Osteocyte (in vitro differentiated cells): ENCODE measurements around the gene ZDHHC14. TPM values are rescaled to one million over a fixed set of nuclear protein-coding genes. Genes with fewer than 3 reads are reported as not detected.
"Not testable (repeated sequence)": the region's sequence is repeated elsewhere in the genome, so short reads cannot be mapped to it uniquely, and the experiment has no call there.

Source experiments
- DNase-seq: peaks from one replicate; pipeline ENCODE4 v3.0.0; 2021; ENCODE audit warnings: mixed read lengths; ENCODE audit not compliant: unreplicated experiment; ENCODE audit errors: extremely low spot score
- H3K27ac Mint-ChIP-seq: one replicate; pipeline ENCODE4 v1.8.0; 2021; ENCODE audit warnings: mild to moderate bottlenecking, mixed read lengths; ENCODE audit not compliant: unreplicated experiment
- H3K27me3 Mint-ChIP-seq: one replicate; pipeline ENCODE4 v1.8.0; 2021; ENCODE audit warnings: mixed read lengths; ENCODE audit not compliant: unreplicated experiment
- H3K36me3 Mint-ChIP-seq: one replicate; pipeline ENCODE4 v1.8.0; 2021; ENCODE audit warnings: mixed read lengths; ENCODE audit not compliant: unreplicated experiment
- H3K4me1 Mint-ChIP-seq: one replicate; pipeline ENCODE4 v1.8.0; 2021; ENCODE audit warnings: mixed read lengths; ENCODE audit not compliant: unreplicated experiment
- H3K4me3 Mint-ChIP-seq: one replicate; pipeline ENCODE4 v1.8.0; 2021; ENCODE audit warnings: mild to moderate bottlenecking, moderate library complexity, mixed read lengths; ENCODE audit not compliant: unreplicated experiment
- H3K9me3 Mint-ChIP-seq: one replicate; pipeline ENCODE4 v1.8.0; 2021; ENCODE audit warnings: mixed read lengths; ENCODE audit not compliant: unreplicated experiment
- total RNA-seq: library from RNA; stranded (reverse); gene quantifications from 2 replicates; pipeline ENCODE4 v1.2.1, GENCODE V29; 2021
- TF ChIP-seq, protein P1 (sequence below): fragments of 200-600 bp; sonication (generic); IDR thresholded peaks from 2 replicates; pipeline ENCODE4 v1.5.0; 2021; ENCODE audit warnings: antibody characterized with exemption, mild to moderate bottlenecking, moderate library complexity

The ZDHHC14 gene
- total RNA-seq, 1 donor from 2014 or later = 9.1 TPM

DNA sequence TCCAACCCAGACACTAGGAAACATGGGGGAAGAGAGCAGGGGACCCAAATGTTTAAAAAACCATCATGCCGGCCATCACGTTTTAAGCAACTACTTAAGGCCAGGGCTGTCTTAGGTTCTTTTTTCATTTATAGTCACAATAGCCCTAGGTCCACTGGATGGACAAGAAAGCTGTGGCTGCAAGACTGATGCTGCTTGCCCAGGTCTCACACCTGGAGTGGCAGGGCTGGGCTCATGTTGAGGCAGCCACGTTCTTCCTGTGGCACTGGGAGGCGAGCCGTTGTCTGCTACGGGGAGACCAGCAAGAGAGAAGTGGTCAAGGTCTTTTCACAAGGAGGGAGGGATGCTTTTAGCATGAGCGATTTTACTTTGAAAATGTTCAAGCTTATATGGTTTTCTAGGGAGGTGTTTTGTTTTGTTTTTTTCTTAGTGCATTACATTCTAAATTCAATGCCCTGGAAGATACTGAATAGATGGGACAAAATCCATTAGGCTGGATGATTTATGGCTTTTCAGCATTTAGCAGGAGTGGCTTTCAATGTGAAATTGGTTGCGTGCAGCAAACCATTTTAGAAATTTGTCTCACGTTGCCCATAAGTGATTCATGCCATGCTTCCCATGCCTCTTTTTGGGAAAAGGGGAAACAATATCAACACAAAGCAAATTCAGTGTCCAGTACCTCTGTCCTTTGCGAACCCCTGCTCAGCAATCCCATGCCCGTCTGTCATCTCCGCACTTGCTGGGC is 335.4 kb downstream of the ZDHHC14 start:
- Mint-ChIP-seq H3K27me3 (no peaks in the 10 kb centered on the region), H3K27ac (peak overlapping the region; percentile 67), H3K4me1 (peaks cover 30% of the 10 kb centered on the region), H3K36me3 (no peaks in the 10 kb centered on the region), H3K9me3 (no peaks in the 10 kb centered on the region), H3K4me3 (no peak overlapping the region)
- TF ChIP-seq, protein P1, sequence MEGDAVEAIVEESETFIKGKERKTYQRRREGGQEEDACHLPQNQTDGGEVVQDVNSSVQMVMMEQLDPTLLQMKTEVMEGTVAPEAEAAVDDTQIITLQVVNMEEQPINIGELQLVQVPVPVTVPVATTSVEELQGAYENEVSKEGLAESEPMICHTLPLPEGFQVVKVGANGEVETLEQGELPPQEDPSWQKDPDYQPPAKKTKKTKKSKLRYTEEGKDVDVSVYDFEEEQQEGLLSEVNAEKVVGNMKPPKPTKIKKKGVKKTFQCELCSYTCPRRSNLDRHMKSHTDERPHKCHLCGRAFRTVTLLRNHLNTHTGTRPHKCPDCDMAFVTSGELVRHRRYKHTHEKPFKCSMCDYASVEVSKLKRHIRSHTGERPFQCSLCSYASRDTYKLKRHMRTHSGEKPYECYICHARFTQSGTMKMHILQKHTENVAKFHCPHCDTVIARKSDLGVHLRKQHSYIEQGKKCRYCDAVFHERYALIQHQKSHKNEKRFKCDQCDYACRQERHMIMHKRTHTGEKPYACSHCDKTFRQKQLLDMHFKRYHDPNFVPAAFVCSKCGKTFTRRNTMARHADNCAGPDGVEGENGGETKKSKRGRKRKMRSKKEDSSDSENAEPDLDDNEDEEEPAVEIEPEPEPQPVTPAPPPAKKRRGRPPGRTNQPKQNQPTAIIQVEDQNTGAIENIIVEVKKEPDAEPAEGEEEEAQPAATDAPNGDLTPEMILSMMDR = no peak
- DNase-seq = no peak

DNA sequence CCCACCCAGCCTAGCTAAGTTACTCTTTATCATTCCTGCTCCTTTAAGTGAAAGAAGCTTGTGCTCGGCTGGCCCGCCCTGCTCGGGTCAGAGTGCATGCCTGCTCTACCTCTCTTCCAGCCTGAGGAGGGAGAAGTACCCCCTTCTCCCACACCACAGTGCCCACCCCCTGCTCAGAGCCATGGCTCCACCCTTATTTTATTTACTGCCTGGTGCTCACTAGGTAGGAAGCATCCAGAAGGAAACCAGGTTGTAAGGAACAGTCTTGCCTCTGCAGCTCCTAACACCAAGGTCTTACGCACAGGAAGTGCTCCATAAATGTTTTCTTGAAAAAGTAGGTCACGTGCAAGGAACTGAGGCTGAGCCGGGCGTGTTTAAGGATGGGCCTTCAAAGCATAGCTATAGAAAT is 336.4 kb downstream of the ZDHHC14 start:
- peaks cover 30% of the 10 kb centered on the region for H3K4me1 Mint-ChIP-seq
- DNase-seq = no peak
- H3K9me3 Mint-ChIP-seq = no peaks in the 10 kb centered on the region
- H3K27ac Mint-ChIP-seq = no peak overlapping the region
- H3K4me3 Mint-ChIP-seq = no peak overlapping the region
- TF ChIP-seq, protein P1 = no peak
- H3K27me3 Mint-ChIP-seq = no peaks in the 10 kb centered on the region
- H3K36me3 Mint-ChIP-seq = no peaks in the 10 kb centered on the region

DNA sequence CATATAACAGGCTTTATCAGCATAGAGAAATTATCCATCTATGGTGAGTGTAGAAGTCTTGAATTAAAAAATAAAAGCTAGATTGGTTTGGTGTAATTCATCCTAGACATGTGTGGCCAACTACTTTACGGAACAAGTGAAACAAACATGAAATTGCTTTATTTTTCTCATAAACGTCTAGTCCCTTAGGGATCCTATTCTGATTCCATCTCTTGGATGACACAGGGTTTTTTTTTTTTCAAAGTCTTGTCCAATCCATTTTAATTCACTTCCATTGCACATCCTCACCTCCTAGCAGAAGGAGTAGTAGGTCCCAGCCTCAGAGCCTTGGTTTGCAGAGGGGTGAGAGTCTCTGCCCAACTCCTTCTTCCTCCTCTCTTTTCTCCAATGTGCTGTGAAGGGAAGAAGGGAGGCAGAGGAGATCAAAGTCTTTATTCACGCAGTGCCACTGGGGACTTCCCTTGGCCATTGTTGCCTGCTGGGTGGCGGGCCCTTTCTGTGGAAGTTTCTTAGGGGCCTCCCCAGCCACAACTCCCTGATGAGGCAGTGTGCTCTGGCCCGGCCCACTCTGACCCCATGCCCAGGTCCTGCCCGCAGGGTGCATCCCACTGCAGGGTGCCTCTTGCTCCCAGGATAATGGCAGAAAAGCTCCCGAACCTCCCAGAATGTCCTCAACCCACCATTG is 337.7 kb downstream of the ZDHHC14 start:
- TF ChIP-seq, protein P1 = no peak
- H3K36me3 Mint-ChIP-seq = no peaks in the 10 kb centered on the region
- H3K27ac Mint-ChIP-seq = peak overlapping the region; percentile 57
- no peak overlapping the region for H3K4me3 Mint-ChIP-seq
- H3K4me1 Mint-ChIP-seq = peaks cover 34% of the 10 kb centered on the region
- H3K9me3 Mint-ChIP-seq = no peaks in the 10 kb centered on the region
- no peaks in the 10 kb centered on the region for H3K27me3 Mint-ChIP-seq
- no peak for DNase-seq

DNA sequence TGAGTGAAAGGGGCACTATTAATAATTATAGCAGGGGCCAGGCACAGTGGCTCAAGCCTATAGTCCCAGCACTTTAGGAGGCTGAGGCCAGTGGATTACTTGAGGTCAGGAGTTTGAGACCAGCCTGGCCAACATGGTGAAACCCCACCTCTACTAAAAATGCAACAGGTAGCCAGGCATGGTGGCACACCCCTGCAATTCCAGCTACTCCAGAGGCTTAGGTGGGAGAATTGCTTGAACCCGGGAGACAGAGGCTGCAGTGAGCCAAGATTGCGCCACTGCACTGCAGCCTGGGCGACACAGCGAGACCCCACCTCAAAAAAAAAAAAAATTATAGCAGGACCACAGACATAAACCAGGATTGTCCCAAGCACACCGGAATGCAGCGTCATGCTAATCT is 340.0 kb downstream of the ZDHHC14 start:
- peaks cover 33% of the 10 kb centered on the region for H3K4me1 Mint-ChIP-seq
- not testable (repeated sequence) for H3K4me3 Mint-ChIP-seq, H3K27me3 Mint-ChIP-seq, H3K36me3 Mint-ChIP-seq, H3K27ac Mint-ChIP-seq, DNase-seq
- peaks cover 16% of the 10 kb centered on the region for H3K9me3 Mint-ChIP-seq

DNA sequence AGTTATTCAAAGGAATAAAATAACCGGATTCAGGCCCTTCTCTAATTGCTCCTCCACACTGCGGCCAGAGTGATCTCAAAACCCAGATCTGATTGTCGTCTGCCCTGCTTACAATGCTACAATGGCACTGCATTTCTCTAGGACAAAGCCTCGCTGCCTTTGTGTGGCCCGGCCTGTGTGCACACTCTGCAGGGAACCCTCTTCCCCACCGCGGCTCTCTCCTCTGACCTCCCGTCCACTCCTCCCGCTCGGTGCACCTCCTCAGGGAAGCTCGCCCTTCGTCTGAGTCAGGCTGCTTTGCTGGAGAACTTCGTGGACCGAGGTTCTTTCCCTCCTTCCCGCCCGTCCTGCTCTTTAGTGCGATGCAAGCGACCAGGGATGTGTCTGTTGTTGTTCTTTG is 340.4 kb downstream of the ZDHHC14 start:
- H3K9me3 Mint-ChIP-seq = peaks cover 21% of the 10 kb centered on the region
- TF ChIP-seq, protein P1 = no peak
- peak; percentile 64 for DNase-seq
- H3K36me3 Mint-ChIP-seq = peaks cover 9% of the 10 kb centered on the region
- H3K27me3 Mint-ChIP-seq = no peaks in the 10 kb centered on the region
- H3K4me1 Mint-ChIP-seq = peaks cover 30% of the 10 kb centered on the region
- no peak overlapping the region for H3K4me3 Mint-ChIP-seq
- H3K27ac Mint-ChIP-seq = no peak overlapping the region
